Panc1 (cell line): ENCODE results near the gene WNT7A. TPM values are rescaled to one million over a fixed set of nuclear protein-coding genes. Genes with fewer than 3 reads are reported as not detected.

Experiments used
- ATAC-seq: fragments of 200-7000 bp; cut with Tn5 transposase; 2 replicates; pipeline ENCODE4 v1.9.1; 2020; ENCODE audit warnings: mild to moderate bottlenecking, moderate library complexity
- BruUV-seq: library from RNA; stranded (reverse); fragments of 400-500 nt; replicated peaks from 2 replicates; lab custom pipeline; 2021; lab: Mats Ljungman, UMichigan
- CTCF ChIA-PET: fragments of 300-600 bp; sonication (Branson Sonifier 250); formaldehyde crosslinking; loops from one replicate; lab custom pipeline; 2022; ENCODE audit warnings: antibody characterized with exemption; lab: Charles Lee
- POLR2A ChIA-PET: fragments of 300-600 bp; sonication (Branson Sonifier 250); formaldehyde crosslinking; loops from one replicate; lab custom pipeline; 2022; ENCODE audit warnings: antibody characterized with exemption; lab: Charles Lee
- DNase-seq: peaks from one replicate; pipeline ENCODE4 v3.0.0-alpha.2; 2010; ENCODE audit warnings: low read depth, low spot score
- H3K27ac ChIP-seq: 2 replicates; pipeline ENCODE4 v1.5.1; 2011; ENCODE audit warnings: mild to moderate bottlenecking, low read length, inconsistent platforms
- H3K27me3 ChIP-seq: fragments of 200-500 bp; sonication (Bioruptor generic); 2 replicates; pipeline ENCODE4 v1.6.0; 2014; ENCODE audit warnings: low read length, inconsistent platforms; ENCODE audit not compliant: control insufficient read depth, insufficient read depth
- H3K36me3 ChIP-seq: fragments of 200-500 bp; sonication (Bioruptor generic); 2 replicates; pipeline ENCODE4 v1.5.1; 2014; ENCODE audit warnings: inconsistent platforms, mild to moderate bottlenecking, low read length, moderate library complexity; ENCODE audit not compliant: control insufficient read depth, insufficient read depth
- H3K4me1 ChIP-seq: 2 replicates; pipeline ENCODE4 v1.5.1; 2011; ENCODE audit warnings: inconsistent platforms, mild to moderate bottlenecking, low read length, moderate library complexity; ENCODE audit not compliant: control insufficient read depth, insufficient read depth
- H3K4me3 ChIP-seq, 2 experiments: 2 replicates each; pipeline ENCODE4 v1.5.1; 2011 to 2012; ENCODE audit warnings: low read depth in 2 of 2, low read length in 2 of 2, mild to moderate bottlenecking in 2 of 2, inconsistent platforms in 1 of 2, moderate library complexity in 1 of 2
- H3K9me3 ChIP-seq: fragments of 200-500 bp; sonication (Bioruptor generic); 2 replicates; pipeline ENCODE4 v1.5.1; 2014; ENCODE audit warnings: low read depth, mild to moderate bottlenecking, inconsistent platforms, low read length, moderate library complexity; ENCODE audit not compliant: control insufficient read depth, insufficient read depth
- POLR2AphosphoS5 ChIP-seq: IDR thresholded peaks from 2 replicates; pipeline ENCODE4 v1.6.1; 2012; ENCODE audit warnings: mild to moderate bottlenecking, low read depth, low read length, moderate library complexity
- SIN3A ChIP-seq: IDR thresholded peaks from 2 replicates; pipeline ENCODE4 v1.6.1; 2012; ENCODE audit warnings: low read depth, mild to moderate bottlenecking, low read length, moderate library complexity, borderline replicate concordance; ENCODE audit not compliant: insufficient read depth
- TCF7L2 ChIP-seq: IDR thresholded peaks from 2 replicates; pipeline ENCODE4 v1.6.1; 2011; ENCODE audit warnings: mild to moderate bottlenecking, low read depth, low read length, inconsistent platforms
- in situ Hi-C: cut with HindIII; loops from 2 replicates; pipeline ENCODE4 v1.10.0; 2016; ENCODE audit warnings: low sequenced_read_pairs, low pct_unique_long_range_greater_than_20kb
- intact Hi-C: fragments of 100-400 bp; cut with micrococcal nuclease; formaldehyde crosslinking; loops from one replicate; pipeline ENCODE4 v1.10.0; 2022; ENCODE audit not compliant: unreplicated experiment
- total RNA-seq: library from RNA; stranded (reverse); gene quantifications from one replicate; pipeline ENCODE4 v1.2.1, GENCODE V29; 2021; ENCODE audit not compliant: unreplicated experiment
- TF ChIP-seq, protein P1 (sequence below), 2 experiments: IDR thresholded peaks; 2 replicates each; pipeline ENCODE4 v1.6.1; 2011 to 2012; ENCODE audit warnings: low read depth in 2 of 2, control low read depth in 1 of 2, low read length in 1 of 2, mild to moderate bottlenecking in 1 of 2, moderate library complexity in 1 of 2; ENCODE audit not compliant: insufficient read depth in 1 of 2
- TF ChIP-seq, protein P2 (sequence below): fragments of 450-650 bp; IDR thresholded peaks from 2 replicates; pipeline ENCODE4 v1.5.1; 2017; ENCODE audit warnings: mild to moderate bottlenecking

The WNT7A gene
- total RNA-seq, 1 experiment from 2014 or later: not detected

DNA sequence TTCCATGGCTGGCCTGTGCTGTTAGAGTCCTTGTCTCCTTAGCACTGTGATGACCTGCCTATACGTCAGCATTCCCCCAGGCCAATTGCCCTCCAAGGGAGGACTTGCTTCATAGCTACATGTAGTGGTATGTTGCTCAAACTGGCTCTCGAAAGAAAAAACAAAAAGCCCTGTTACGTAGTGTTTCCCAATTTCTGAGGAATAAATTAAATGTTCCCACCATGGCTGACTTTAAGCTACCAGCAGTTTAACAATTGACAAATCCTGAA, 54.6 kb downstream of the WNT7A start:
- H3K36me3 ChIP-seq: no peaks in the 10 kb centered on the region
- ATAC-seq: no peak
- DNase-seq: no peak
- no peak overlapping the region for H3K27ac ChIP-seq
- intact Hi-C loops: no loop called here
- H3K4me3 ChIP-seq: no peak overlapping the region
- no peaks in the 10 kb centered on the region for H3K9me3 ChIP-seq
- TF ChIP-seq, protein P1, sequence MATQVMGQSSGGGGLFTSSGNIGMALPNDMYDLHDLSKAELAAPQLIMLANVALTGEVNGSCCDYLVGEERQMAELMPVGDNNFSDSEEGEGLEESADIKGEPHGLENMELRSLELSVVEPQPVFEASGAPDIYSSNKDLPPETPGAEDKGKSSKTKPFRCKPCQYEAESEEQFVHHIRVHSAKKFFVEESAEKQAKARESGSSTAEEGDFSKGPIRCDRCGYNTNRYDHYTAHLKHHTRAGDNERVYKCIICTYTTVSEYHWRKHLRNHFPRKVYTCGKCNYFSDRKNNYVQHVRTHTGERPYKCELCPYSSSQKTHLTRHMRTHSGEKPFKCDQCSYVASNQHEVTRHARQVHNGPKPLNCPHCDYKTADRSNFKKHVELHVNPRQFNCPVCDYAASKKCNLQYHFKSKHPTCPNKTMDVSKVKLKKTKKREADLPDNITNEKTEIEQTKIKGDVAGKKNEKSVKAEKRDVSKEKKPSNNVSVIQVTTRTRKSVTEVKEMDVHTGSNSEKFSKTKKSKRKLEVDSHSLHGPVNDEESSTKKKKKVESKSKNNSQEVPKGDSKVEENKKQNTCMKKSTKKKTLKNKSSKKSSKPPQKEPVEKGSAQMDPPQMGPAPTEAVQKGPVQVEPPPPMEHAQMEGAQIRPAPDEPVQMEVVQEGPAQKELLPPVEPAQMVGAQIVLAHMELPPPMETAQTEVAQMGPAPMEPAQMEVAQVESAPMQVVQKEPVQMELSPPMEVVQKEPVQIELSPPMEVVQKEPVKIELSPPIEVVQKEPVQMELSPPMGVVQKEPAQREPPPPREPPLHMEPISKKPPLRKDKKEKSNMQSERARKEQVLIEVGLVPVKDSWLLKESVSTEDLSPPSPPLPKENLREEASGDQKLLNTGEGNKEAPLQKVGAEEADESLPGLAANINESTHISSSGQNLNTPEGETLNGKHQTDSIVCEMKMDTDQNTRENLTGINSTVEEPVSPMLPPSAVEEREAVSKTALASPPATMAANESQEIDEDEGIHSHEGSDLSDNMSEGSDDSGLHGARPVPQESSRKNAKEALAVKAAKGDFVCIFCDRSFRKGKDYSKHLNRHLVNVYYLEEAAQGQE (IDR thresholded peaks at IDR 0.05; ENCODE audit: insufficient read depth in 1 of 2, low read depth in 2 of 2, low read length in 1 of 2): no peak
- TF ChIP-seq SIN3A: no peak
- no peaks in the 10 kb centered on the region; the same call in 1 of the 2 replicates for H3K27me3 ChIP-seq
- no peaks in the 10 kb centered on the region for H3K4me1 ChIP-seq
- ChIA-PET CTCF (no interaction called here), POLR2A (no interaction called here)
- in situ Hi-C loops: no loop called here
- BruUV-seq: no TSS peak

DNA sequence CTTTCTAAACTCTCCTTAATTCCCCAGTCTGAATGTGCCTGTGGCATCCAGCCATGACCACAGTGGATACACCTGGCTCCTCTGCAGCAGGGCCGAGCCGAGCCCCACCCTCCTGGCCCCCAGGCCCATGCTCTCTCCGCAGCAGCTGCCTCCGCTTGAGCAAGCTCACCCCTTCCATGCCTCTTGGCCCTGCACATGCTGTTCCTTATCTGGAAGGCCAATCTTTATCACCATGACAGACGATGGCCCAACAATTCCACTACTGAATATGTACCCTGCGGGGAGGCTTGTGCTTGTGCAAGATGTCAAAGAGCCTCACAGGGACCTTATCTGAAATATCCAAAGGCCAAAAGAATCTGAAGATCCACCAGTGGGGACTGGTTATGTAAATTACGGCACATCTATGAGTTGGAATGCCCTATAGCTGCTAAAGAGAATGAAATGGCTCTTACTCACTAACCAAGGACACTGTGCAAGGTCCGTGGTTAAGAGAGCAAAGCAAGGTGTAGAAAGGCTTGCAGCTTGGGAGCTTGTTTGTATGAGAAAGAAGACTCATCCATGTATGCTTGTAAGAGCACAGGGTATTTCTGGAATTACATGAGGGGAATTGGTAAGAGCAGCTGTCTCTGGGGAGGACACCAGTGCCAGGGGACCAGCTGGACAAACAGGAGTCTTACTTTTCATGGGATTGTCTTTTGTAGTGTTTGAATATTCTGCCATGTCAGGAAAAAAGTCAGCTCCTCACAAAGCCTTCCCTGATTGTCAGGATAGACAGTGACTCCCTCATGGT, 55.2 kb downstream of the WNT7A start:
- H3K4me1 ChIP-seq: no peaks in the 10 kb centered on the region
- no peak overlapping the region for H3K4me3 ChIP-seq
- in situ Hi-C loops (no loop called here), intact Hi-C loops (no loop called here)
- no peak for TF ChIP-seq SIN3A
- no peak for TF ChIP-seq POLR2AphosphoS5
- TF ChIP-seq, protein P1 (IDR thresholded peaks at IDR 0.05; ENCODE audit: insufficient read depth in 1 of 2, low read depth in 2 of 2, low read length in 1 of 2): no peak
- no peak for TF ChIP-seq TCF7L2
- TF ChIP-seq, protein P2, sequence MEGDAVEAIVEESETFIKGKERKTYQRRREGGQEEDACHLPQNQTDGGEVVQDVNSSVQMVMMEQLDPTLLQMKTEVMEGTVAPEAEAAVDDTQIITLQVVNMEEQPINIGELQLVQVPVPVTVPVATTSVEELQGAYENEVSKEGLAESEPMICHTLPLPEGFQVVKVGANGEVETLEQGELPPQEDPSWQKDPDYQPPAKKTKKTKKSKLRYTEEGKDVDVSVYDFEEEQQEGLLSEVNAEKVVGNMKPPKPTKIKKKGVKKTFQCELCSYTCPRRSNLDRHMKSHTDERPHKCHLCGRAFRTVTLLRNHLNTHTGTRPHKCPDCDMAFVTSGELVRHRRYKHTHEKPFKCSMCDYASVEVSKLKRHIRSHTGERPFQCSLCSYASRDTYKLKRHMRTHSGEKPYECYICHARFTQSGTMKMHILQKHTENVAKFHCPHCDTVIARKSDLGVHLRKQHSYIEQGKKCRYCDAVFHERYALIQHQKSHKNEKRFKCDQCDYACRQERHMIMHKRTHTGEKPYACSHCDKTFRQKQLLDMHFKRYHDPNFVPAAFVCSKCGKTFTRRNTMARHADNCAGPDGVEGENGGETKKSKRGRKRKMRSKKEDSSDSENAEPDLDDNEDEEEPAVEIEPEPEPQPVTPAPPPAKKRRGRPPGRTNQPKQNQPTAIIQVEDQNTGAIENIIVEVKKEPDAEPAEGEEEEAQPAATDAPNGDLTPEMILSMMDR: no peak
- H3K27ac ChIP-seq: no peak overlapping the region
- ChIA-PET CTCF (no interaction called here), POLR2A (no interaction called here)
- BruUV-seq: no TSS peak
- no peaks in the 10 kb centered on the region; the same call in 1 of the 2 replicates for H3K27me3 ChIP-seq
- no peaks in the 10 kb centered on the region for H3K9me3 ChIP-seq
- ATAC-seq: no peak
- no peak for DNase-seq
- no peaks in the 10 kb centered on the region for H3K36me3 ChIP-seq
